ENCODE results near the gene SLC39A3. TPM values are rescaled to one million over a fixed set of nuclear protein-coding genes. Genes with fewer than 3 reads are reported as not detected.

SLC39A3 gene
- total and polyA plus RNA-seq, 2 of the 8 experiments (the other 6 are each of a cell fraction or from before 2014, with no cell fraction given): 33.0 to 52.9 TPM

DNA sequence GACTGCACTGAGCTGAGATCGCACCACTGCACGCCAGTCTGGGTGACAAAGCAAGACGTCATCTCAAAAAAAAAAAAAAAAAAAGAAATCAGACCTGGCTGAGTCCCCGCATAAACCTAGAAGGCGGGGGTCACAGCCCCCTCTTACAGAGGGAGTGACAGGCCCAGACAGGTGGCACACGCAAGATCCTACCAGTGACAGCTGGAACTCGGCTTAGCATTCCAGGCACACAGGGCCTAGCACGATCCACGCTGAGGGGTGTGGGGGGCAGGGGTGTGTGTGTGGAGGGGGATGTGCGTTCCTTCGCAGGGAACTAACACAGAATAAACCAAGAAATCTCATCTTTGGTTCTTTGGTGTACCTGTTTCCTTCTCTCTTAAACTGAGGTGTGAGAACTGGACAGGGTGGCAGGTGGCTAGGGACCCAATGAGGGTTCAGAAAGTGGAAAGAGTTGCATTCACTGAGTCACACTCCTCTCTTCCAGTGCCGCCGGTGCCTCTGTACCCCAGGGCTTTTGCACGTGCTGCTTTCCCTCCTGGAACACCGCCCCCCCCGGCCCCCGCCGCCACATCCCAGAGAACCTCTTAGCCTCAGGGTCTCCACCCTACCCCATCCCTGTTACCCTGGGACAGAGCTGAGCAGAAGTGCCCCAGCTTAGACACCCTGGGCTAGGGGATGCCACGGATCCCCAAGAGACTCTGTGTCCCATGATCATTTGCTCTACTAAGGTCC lies 38.3 kb upstream of the SLC39A3 start:
- Histone ChIP-seq H2AFZ (ENCODE audit: low read length) (no peak overlapping the region), H2BK120ac (replicated peaks; ENCODE audit: low read depth, low read length) (no peak overlapping the region), H3K36me3 (ENCODE audit: control insufficient read depth in 2 of 4, insufficient read depth in 4 of 4, low read length in 3 of 4) (no peaks in the 10 kb centered on the region), H3K23me2 (ENCODE audit: low read depth, low read length) (peaks cover 4% of the 10 kb centered on the region), H2BK15ac (ENCODE audit: low read length) (no peak overlapping the region), H4K8ac (ENCODE audit: extremely low read depth, insufficient read depth, low read length) (no peak overlapping the region), H3K9me3 (ENCODE audit: insufficient read depth in 2 of 2, low read depth in 1 of 2, low read length in 1 of 2) (no peaks in the 10 kb centered on the region), H3K18ac (ENCODE audit: extremely low read depth, low read length) (no peak overlapping the region), H3K4me3 (ENCODE audit: extremely low read depth in 1 of 4, insufficient read depth in 2 of 4, low read depth in 3 of 4, low read length in 4 of 4) (no peak overlapping the region), H4K5ac (ENCODE audit: insufficient read length, low read depth, low read length) (no peak overlapping the region), H3K79me1 (ENCODE audit: low read depth, low read length) (peaks cover 16% of the 10 kb centered on the region), H3K4me2 (ENCODE audit: insufficient read depth in 1 of 2, low read depth in 2 of 2, low read length in 2 of 2) (no peak overlapping the region), H3K79me2 (ENCODE audit: control insufficient read depth in 1 of 2, insufficient read depth in 2 of 2, low read length in 2 of 2) (peaks cover 83 to 93% of the 10 kb centered on the region in 2 experiments), H3K4me1 (replicated peaks in 1 of 4; ENCODE audit: control insufficient read depth in 3 of 4, insufficient read depth in 4 of 4, low read length in 3 of 4) (peaks cover 0 to 4% (median 2%) of the 10 kb centered on the region in 4 experiments; a peak in 3 of 7 replicates), H3K14ac (ENCODE audit: insufficient read length) (no peak overlapping the region), H3K23ac (ENCODE audit: insufficient read length) (no peak overlapping the region), H3K4ac (replicated peaks; ENCODE audit: insufficient read length, low read depth, low read length) (no peak overlapping the region), H2BK12ac (ENCODE audit: low read depth, low read length) (no peak overlapping the region), H3K9ac (replicated peaks in 1 of 4; ENCODE audit: extremely low read depth in 1 of 4, low read depth in 3 of 4, low read length in 3 of 4) (no peak overlapping the region), H3K56ac (replicated peaks; ENCODE audit: insufficient read length, low read depth, low read length) (no peak overlapping the region), H4K91ac (replicated peaks; ENCODE audit: insufficient read length, low read length) (no peak overlapping the region), H2BK5ac (ENCODE audit: low read depth, low read length) (no peak overlapping the region), H3K27ac (ENCODE audit: low read depth, low read length) (no peak overlapping the region), H2BK20ac (ENCODE audit: low read length) (no peak overlapping the region), H3K27me3 (replicated peaks in 1 of 4; ENCODE audit: control insufficient read depth in 3 of 4, extremely low read depth in 1 of 4, insufficient read depth in 3 of 4, low read length in 3 of 4) (no peaks in the 10 kb centered on the region), H4K20me1 (replicated peaks in 1 of 2; ENCODE audit: control insufficient read depth in 1 of 2, insufficient read depth in 2 of 2, low read length in 2 of 2) (peaks cover 21 to 53% of the 10 kb centered on the region in 2 experiments), H2AK5ac (ENCODE audit: low read depth, low read length) (no peak overlapping the region)
- 88% methylated on average over 12 of the region's 19 CpGs; no CpG with 5 or more reads in 1 of the 2 experiments for WGBS, 2 experiments (ENCODE audit: extremely low coverage in 1 of 2, insufficient coverage in 1 of 2, insufficient read length in 1 of 2, insufficient replicate concordance in 2 of 2, low coverage in 1 of 2, low lambda C conversion rate in 2 of 2, missing lambda C conversion rate in 1 of 2)
- FAIRE-seq (no peak), DNase-seq (ENCODE audit: low read depth in 1 of 2, low spot score in 2 of 2) (no peak)
- ChIA-PET POLR2A (ENCODE audit: partially characterized antibody) (interaction anchor here (0.7 to 1.4 kb wide), 3 partner anchors 22 to 38 kb away, joined by 3 read pairs; no protein-coding TSS in a partner anchor), CTCF (ENCODE audit: partially characterized antibody) (interaction anchor here (1.6 to 4.4 kb wide), 3 partner anchors 9 to 29 kb away, joined by 5 to 16 read pairs (median 6); no protein-coding TSS in a partner anchor)
- TF ChIP-seq SIRT6 (IDR thresholded peaks at IDR 0.05; ENCODE audit: low read length) (no peak), TAF7 (optimal IDR thresholded peaks at IDR 0.05; ENCODE audit: borderline replicate concordance, low read depth, low read length) (no peak), TAF1 (IDR thresholded peaks at IDR 0.05; ENCODE audit: low read depth, low read length) (no peak), SAP30 (IDR thresholded peaks at IDR 0.05; ENCODE audit: insufficient read depth, insufficient replicate concordance, low read length) (no peak), KDM5A (IDR thresholded peaks at IDR 0.05; ENCODE audit: low read length) (no peak), POLR2AphosphoS5 (IDR thresholded peaks at IDR 0.05; ENCODE audit: low read depth, low read length) (no peak), HDAC2 (IDR thresholded peaks at IDR 0.05; ENCODE audit: borderline replicate concordance in 1 of 2, low read depth in 2 of 2, low read length in 2 of 2) (no peak), KDM1A (IDR thresholded peaks at IDR 0.05; ENCODE audit: borderline replicate concordance, low read length) (no peak)
- TF ChIP-seq, protein P1, sequence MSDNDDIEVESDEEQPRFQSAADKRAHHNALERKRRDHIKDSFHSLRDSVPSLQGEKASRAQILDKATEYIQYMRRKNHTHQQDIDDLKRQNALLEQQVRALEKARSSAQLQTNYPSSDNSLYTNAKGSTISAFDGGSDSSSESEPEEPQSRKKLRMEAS (IDR thresholded peaks at IDR 0.05): no peak
- TF ChIP-seq, protein P2, sequence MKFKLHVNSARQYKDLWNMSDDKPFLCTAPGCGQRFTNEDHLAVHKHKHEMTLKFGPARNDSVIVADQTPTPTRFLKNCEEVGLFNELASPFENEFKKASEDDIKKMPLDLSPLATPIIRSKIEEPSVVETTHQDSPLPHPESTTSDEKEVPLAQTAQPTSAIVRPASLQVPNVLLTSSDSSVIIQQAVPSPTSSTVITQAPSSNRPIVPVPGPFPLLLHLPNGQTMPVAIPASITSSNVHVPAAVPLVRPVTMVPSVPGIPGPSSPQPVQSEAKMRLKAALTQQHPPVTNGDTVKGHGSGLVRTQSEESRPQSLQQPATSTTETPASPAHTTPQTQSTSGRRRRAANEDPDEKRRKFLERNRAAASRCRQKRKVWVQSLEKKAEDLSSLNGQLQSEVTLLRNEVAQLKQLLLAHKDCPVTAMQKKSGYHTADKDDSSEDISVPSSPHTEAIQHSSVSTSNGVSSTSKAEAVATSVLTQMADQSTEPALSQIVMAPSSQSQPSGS (IDR thresholded peaks at IDR 0.05; ENCODE audit: low read length): no peak

All from H1 (cell line).